HG02973 (cell line): Measurements from ENCODE around the gene LRRC61.

Source experiments
- ATAC-seq: cut with Tn5 transposase; IDR thresholded peaks from one replicate; pipeline ENCODE4 v1.9.1; 2021; ENCODE audit warnings: moderate library complexity; ENCODE audit not compliant: unreplicated experiment

LRRC61 gene

GRCh38 chr7:150329331-150330120, 6.4 kb downstream of the LRRC61 start:
- no peak for ATAC-seq

- no peak for ATAC-seq
Measured at GRCh38 chr7:150330211-150330885, 7.2 kb downstream of the LRRC61 start.

- ATAC-seq, result no peak
Measured at GRCh38 chr7:150332852-150333635, 9.9 kb downstream of the LRRC61 start.

GRCh38 chr7:150333659-150334058, 10.5 kb downstream of the LRRC61 start:
- no peak for ATAC-seq

- no peak for ATAC-seq
Measured at GRCh38 chr7:150334108-150334507, 11.0 kb downstream of the LRRC61 start.

- no peak for ATAC-seq
Measured at GRCh38 chr7:150335108-150335773, 12.1 kb downstream of the LRRC61 start.

GRCh38 chr7:150335774-150336112, 12.6 kb downstream of the LRRC61 start:
- no peak for ATAC-seq

GRCh38 chr7:150336746-150337145, 13.6 kb downstream of the LRRC61 start:
- ATAC-seq, result no peak

- no peak for ATAC-seq
Measured at GRCh38 chr7:150337179-150337578, 14.0 kb downstream of the LRRC61 start.

GRCh38 chr7:150337659-150338081, 14.5 kb downstream of the LRRC61 start:
- no peak for ATAC-seq

- ATAC-seq, result no peak
Measured at GRCh38 chr7:150338166-150338829, 15.1 kb downstream of the LRRC61 start.

GRCh38 chr7:150339409-150339809, 16.3 kb downstream of the LRRC61 start:
- no peak for ATAC-seq

GRCh38 chr7:150340024-150340749, 17.0 kb downstream of the LRRC61 start:
- no peak for ATAC-seq

GRCh38 chr7:150340875-150341262, 17.7 kb downstream of the LRRC61 start:
- ATAC-seq, result no peak

GRCh38 chr7:150341263-150342120, 18.3 kb downstream of the LRRC61 start, which contains the start of gene RARRES2:
Gene RARRES2 (minus strand): TSS chr7:150341629. CDS start chr7:150340609, 1,020 bp downstream.
- ATAC-seq, result no peak

GRCh38 chr7:150342121-150342408, 18.9 kb downstream of the LRRC61 start:
- ATAC-seq, result no peak

GRCh38 chr7:150343225-150343624, 20.1 kb downstream of the LRRC61 start:
- ATAC-seq, result no peak

- no peak for ATAC-seq
Measured at GRCh38 chr7:150344299-150344698, 21.1 kb downstream of the LRRC61 start.

GRCh38 chr7:150345012-150345411, 21.9 kb downstream of the LRRC61 start:
- no peak for ATAC-seq
